Caki2 (cell line): Measurements from ENCODE around the gene PLCL1. TPM values are rescaled to one million over a fixed set of nuclear protein-coding genes. Genes with fewer than 3 reads are reported as not detected.

Experiments used
- DNase-seq: peaks from one replicate; pipeline ENCODE4 v3.0.0-alpha.2; 2015; ENCODE audit warnings: low read depth
- in situ Hi-C: cut with HindIII; loops from 2 replicates; pipeline ENCODE4 v1.10.0; 2016; ENCODE audit warnings: low sequenced_read_pairs, low pct_unique_long_range_greater_than_20kb, mixed read lengths
- total RNA-seq: library from RNA; depleted of rRNA; stranded (reverse); fragments of >200 nt; shearing (Covaris generic); gene quantifications from 2 replicates; pipeline ENCODE4 v1.2.3, GENCODE V29; 2014; ENCODE audit warnings: low replicate concordance

The PLCL1 gene
- total RNA-seq, 1 experiment from 2014 or later = not detected

- in situ Hi-C loops = no loop called here
- no peak for DNase-seq
Observed at GRCh38 chr2:197908990-197909776, 104.8 kb downstream of the PLCL1 start.

GRCh38 chr2:197911667-197912066, 107.3 kb downstream of the PLCL1 start:
- in situ Hi-C loops = no loop called here
- peak; percentile 2 for DNase-seq

GRCh38 chr2:197913084-197913483, 108.7 kb downstream of the PLCL1 start:
- in situ Hi-C loops = no loop called here
- no peak for DNase-seq

GRCh38 chr2:197914778-197915177, 110.4 kb downstream of the PLCL1 start:
- in situ Hi-C loops = no loop called here
- no peak for DNase-seq

GRCh38 chr2:197915548-197916265, 111.3 kb downstream of the PLCL1 start:
- no peak for DNase-seq
- in situ Hi-C loops = no loop called here

- no peak for DNase-seq
- in situ Hi-C loops = no loop called here
Observed at GRCh38 chr2:197919487-197919886, 115.1 kb downstream of the PLCL1 start.

- DNase-seq = no peak
- in situ Hi-C loops = no loop called here
Observed at GRCh38 chr2:197920088-197920487, 115.7 kb downstream of the PLCL1 start.

- in situ Hi-C loops = no loop called here
- DNase-seq = no peak
Observed at GRCh38 chr2:197920592-197921201, 116.3 kb downstream of the PLCL1 start.

- no peak for DNase-seq
- in situ Hi-C loops = no loop called here
Observed at GRCh38 chr2:197924483-197924882, 120.1 kb downstream of the PLCL1 start.

GRCh38 chr2:197925204-197925603, 120.8 kb downstream of the PLCL1 start:
- DNase-seq = no peak
- in situ Hi-C loops = no loop called here

GRCh38 chr2:197925976-197926375, 121.6 kb downstream of the PLCL1 start:
- in situ Hi-C loops = no loop called here
- DNase-seq = no peak

- DNase-seq = no peak
- in situ Hi-C loops = no loop called here
Observed at GRCh38 chr2:197926673-197927072, 122.3 kb downstream of the PLCL1 start.

GRCh38 chr2:197927994-197928393, 123.6 kb downstream of the PLCL1 start:
- in situ Hi-C loops = no loop called here
- DNase-seq = no peak

- no peak for DNase-seq
- in situ Hi-C loops = no loop called here
Observed at GRCh38 chr2:197929008-197929885, 124.9 kb downstream of the PLCL1 start.

GRCh38 chr2:197929886-197930227, 125.5 kb downstream of the PLCL1 start:
- in situ Hi-C loops = no loop called here
- DNase-seq = no peak

GRCh38 chr2:197930570-197931278, 126.3 kb downstream of the PLCL1 start:
- DNase-seq = no peak
- in situ Hi-C loops = no loop called here

GRCh38 chr2:197931661-197932312, 127.4 kb downstream of the PLCL1 start:
- DNase-seq = no peak
- in situ Hi-C loops = no loop called here
